Left ventricle myocardium inferior (tissue), 1 donor: ENCODE results near the gene PARP1. TPM values are rescaled to one million over a fixed set of nuclear protein-coding genes. Genes with fewer than 3 reads are reported as not detected.
"Not testable (repeated sequence)": the region's sequence is repeated elsewhere in the genome, so short reads cannot be mapped to it uniquely, and the experiment has no call there.

Source experiments
- DNase-seq: peaks from one replicate; pipeline ENCODE4 v3.0.0-alpha.2; 2020
- H3K27ac ChIP-seq: fragments of 200-600 bp; replicated peaks from 2 replicates; pipeline ENCODE4 v1.8.0; 2021
- H3K27me3 ChIP-seq: fragments of 200-600 bp; 2 replicates; pipeline ENCODE4 v1.8.0; 2021; ENCODE audit warnings: low read depth
- H3K36me3 ChIP-seq: fragments of 200-600 bp; 2 replicates; pipeline ENCODE4 v1.8.0; 2021
- H3K4me1 ChIP-seq: fragments of 200-600 bp; 2 replicates; pipeline ENCODE4 v1.8.0; 2021
- H3K4me3 ChIP-seq: fragments of 200-600 bp; 2 replicates; pipeline ENCODE4 v1.8.0; 2021; ENCODE audit warnings: mild to moderate bottlenecking, moderate library complexity
- H3K9me3 ChIP-seq: fragments of 200-600 bp; replicated peaks from 2 replicates; pipeline ENCODE4 v1.8.0; 2021
- CTCF ChIP-seq: fragments of 200-600 bp; IDR thresholded peaks from 2 replicates; pipeline ENCODE4 v1.8.0; 2021; ENCODE audit warnings: antibody characterized with exemption, mild to moderate bottlenecking, borderline replicate concordance
- intact Hi-C: fragments of 100-400 bp; cut with micrococcal nuclease; formaldehyde crosslinking; loops from one replicate; pipeline ENCODE4 v1.11.0; 2022
- total RNA-seq: library from RNA; stranded (reverse); fragmentation: NEBNext Ultra II Directional; extraction: Animal tissue kit (Norgen Biotek cat#: 25700); gene quantifications from one replicate; pipeline ENCODE4 v1.2.1, GENCODE V29; 2021
- donor health status: DM: no; HTN: yes; CAD: no; lungs with severe emphysema.

The PARP1 gene
- total RNA-seq, 1 donor from 2014 or later = 138 TPM

- Histone ChIP-seq H3K9me3 (no peaks in the 10 kb centered on the region), H3K4me1 (no peaks in the 10 kb centered on the region), H3K27ac (no peak overlapping the region), H3K4me3 (no peak overlapping the region), H3K36me3 (no peaks in the 10 kb centered on the region), H3K27me3 (no peaks in the 10 kb centered on the region)
- intact Hi-C loops = no loop called here
- no peak for TF ChIP-seq CTCF
- no peak for DNase-seq
Measured at GRCh38 chr1:226344441-226345259, 63.2 kb downstream of the PARP1 start.

- intact Hi-C loops = no loop called here
- Histone ChIP-seq H3K27ac (no peak overlapping the region), H3K36me3 (no peaks in the 10 kb centered on the region), H3K4me3 (no peak overlapping the region), H3K9me3 (no peaks in the 10 kb centered on the region), H3K27me3 (no peaks in the 10 kb centered on the region), H3K4me1 (no peaks in the 10 kb centered on the region)
- TF ChIP-seq CTCF = no peak
- DNase-seq = no peak
Measured at GRCh38 chr1:226342656-226343055, 65.2 kb downstream of the PARP1 start.

GRCh38 chr1:226340111-226340510, 67.8 kb downstream of the PARP1 start:
- H3K4me1 ChIP-seq, intact Hi-C loops, H3K27ac ChIP-seq, H3K9me3 ChIP-seq, DNase-seq, H3K4me3 ChIP-seq, H3K27me3 ChIP-seq, H3K36me3 ChIP-seq: not testable (repeated sequence)

GRCh38 chr1:226337276-226337875, 70.5 kb downstream of the PARP1 start:
- Histone ChIP-seq H3K27me3 (no peaks in the 10 kb centered on the region), H3K36me3 (no peaks in the 10 kb centered on the region), H3K9me3 (no peaks in the 10 kb centered on the region), H3K27ac (no peak overlapping the region), H3K4me3 (no peak overlapping the region), H3K4me1 (peaks cover 5% of the 10 kb centered on the region)
- DNase-seq = no peak
- intact Hi-C loops = no loop called here
- no peak for TF ChIP-seq CTCF

- intact Hi-C loops = no loop called here
- H3K9me3 ChIP-seq = no peaks in the 10 kb centered on the region
- no peak for DNase-seq
Measured at GRCh38 chr1:226335661-226336060, 72.2 kb downstream of the PARP1 start.

More at GRCh38 chr1:226335661-226336060, 72.2 kb downstream of the PARP1 start:
- no peak for TF ChIP-seq CTCF
- H3K27ac ChIP-seq = no peak overlapping the region
- H3K4me1 ChIP-seq = peaks cover 5% of the 10 kb centered on the region
- H3K36me3 ChIP-seq = no peaks in the 10 kb centered on the region
- H3K27me3 ChIP-seq = no peaks in the 10 kb centered on the region
- H3K4me3 ChIP-seq = no peak overlapping the region
